DMS153 treated with DMSO at 0.1 percent for 48 hours (cell line): ENCODE results near the gene PARP16.
"Not testable (repeated sequence)": the region's sequence is repeated elsewhere in the genome, so short reads cannot be mapped to it uniquely, and the experiment has no call there.

Source experiments
- DNase-seq: peaks from one replicate; lab custom pipeline; 2025; ENCODE audit not compliant: unreplicated experiment; lab: John Stamatoyannopoulos, UW

PARP16 gene

DNA sequence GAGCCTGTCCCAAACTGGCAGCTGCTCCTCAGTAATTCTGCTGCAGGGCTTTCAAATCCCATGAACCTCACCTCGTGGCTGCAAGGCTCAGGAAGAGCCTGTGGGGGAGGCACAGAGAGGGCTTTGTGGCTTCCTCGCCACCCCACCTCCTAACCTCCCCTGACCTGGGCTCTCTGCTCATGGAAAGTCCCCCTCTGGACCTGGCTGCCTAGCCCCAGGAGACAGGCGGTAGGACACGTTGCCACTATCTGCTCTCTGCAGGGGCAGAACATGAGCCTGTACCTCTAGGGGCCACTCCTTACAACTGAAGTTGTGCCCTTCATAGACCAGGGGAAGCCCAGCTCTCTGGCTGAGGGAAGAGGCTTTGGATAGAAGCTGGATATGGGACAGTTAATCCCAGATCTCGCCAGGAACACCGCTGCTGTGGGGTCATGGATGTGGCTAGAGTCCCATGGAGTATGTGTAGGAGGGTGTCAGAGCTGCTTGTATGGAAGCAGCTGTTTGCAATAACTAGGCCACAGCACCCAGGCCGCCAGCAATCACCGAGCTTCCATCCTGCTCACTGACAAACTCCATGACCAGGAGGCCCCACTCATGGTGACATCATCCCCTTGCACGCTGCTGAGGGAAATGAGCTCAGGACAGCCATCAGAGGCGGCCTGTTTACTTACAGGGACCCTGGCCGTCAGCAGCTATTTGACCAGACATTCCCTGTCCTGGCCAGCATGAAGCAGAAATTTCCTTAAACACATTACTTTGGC, 41.4 kb downstream of the PARP16 start:
- no peak for DNase-seq

DNA sequence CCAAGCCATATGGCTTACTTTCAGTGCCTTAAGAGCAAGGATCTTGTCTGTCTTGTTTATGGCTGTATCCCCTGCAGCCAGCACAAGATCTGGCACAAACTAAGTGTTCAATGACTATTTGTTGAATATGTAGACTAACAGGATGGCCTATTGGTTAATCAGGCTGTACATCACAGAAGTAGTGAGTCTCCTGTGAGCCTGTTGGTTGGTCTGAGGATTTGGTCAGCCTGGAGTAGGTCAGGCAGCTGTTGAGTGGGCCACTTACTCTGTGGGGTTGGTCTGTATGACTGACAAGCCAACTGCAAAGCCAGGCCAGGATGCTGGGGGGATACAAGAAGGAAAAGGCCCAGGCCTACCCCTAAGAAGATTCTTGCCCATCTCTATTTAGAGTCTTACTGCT, 42.0 kb downstream of the PARP16 start:
- DNase-seq: no peak

DNA sequence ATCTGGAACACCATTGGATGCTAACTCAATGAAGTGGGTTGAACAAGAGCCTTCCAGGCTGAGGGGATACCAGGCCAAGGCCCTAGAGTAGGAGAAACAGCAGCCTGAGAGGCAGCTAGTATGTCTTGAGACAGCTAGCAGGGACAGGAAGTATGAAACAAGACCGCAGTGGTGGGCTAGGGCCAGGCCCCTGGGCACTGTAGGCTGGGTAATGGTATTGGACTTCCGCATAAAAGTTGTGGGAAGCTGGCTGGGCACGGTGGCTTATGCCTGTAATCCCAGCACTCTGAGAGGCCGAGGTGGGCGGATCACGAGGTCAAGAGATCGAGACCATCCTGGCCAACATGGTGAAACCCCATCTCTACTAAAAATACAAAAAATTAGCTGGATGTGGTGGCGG, 50.2 kb downstream of the PARP16 start:
- DNase-seq: not testable (repeated sequence)

- no peak for DNase-seq
Observed at GRCh38 chr15:65233696-65234095, 53.0 kb downstream of the PARP16 start.

- no peak for DNase-seq
Observed at GRCh38 chr15:65232520-65232919, 54.2 kb downstream of the PARP16 start.

GRCh38 chr15:65231306-65231705, 55.4 kb downstream of the PARP16 start:
- DNase-seq: no peak

GRCh38 chr15:65226901-65227300, 59.8 kb downstream of the PARP16 start:
- DNase-seq: not testable (repeated sequence)

DNA sequence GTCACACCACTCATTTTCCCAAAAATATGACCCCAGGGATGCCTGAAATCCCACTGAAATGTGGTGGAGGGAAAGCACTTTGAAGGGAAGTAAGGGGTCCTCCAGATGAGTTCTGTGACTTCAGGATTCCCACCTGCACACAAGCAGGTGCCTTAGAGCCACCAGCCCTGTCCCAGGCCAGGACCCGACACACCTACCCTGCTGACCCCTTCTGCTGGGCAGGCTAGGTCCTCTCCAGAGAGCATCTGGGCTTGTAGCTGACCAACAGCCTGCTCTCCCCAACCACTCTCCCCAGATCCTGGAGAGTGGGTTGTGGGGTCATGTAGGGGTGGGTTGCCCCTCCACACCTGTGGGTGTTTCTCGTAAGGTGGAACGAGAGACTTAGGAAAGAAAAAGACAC, 60.5 kb downstream of the PARP16 start:
- no peak for DNase-seq

DNA sequence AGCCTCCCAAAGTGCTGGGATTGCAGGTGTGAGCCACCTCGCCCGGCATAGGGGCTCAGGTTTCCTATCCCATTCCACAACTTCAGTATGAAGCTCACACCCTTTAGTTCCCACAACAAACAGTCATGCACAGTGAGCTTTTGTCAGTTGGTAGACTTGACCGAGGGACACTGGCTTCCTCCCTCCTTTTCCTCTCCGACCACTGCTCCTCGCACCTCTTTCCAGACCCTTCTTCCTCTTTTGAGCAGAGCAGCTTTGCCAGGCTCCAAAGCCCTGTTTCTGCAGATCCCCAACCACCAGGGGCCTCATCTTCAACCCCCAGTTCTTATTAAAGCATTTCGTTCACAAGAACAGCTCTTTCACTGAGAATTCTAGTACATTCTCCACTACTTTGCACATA, 62.7 kb downstream of the PARP16 start:
- no peak for DNase-seq

- DNase-seq: no peak
Observed at GRCh38 chr15:65222891-65223290, 63.8 kb downstream of the PARP16 start.

DNA sequence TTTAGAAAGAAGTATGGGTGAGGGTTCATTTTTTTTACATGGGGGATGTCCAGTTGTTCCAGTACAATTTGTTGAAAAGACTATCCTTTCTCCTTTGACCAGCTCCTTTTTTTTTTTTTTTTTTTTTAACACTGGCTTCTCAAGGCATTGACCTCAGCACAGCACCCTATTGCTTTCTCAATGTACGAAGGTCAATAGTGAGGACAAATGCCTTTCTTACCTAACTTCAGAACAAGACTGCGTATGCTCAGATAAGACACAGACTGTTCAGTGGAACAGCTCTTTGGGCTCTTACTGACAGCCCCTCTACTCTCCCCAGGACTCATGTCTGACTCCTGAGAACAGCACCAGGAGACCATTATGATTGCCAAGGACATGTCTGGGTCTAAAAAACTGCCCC, 65.0 kb downstream of the PARP16 start:
- no peak for DNase-seq

DNA sequence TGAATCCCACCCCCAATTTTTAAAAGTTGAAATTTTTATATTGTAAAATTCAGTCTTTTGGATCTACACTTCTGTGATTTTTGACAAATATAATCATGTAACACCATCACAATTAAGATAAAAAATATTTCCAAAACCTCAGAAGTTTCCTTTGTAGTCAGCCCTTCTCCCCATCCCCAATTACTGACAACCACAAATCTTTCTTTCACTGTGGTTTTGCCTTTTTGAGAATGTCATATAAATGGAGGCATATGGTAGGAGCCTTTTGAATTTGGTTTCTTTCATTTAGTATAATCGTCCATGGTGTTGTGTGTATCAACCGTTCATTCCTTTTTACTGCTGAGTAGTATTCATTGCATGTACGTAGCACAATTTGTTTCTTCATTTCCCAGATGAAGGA, 67.5 kb downstream of the PARP16 start:
- DNase-seq: no peak

DNA sequence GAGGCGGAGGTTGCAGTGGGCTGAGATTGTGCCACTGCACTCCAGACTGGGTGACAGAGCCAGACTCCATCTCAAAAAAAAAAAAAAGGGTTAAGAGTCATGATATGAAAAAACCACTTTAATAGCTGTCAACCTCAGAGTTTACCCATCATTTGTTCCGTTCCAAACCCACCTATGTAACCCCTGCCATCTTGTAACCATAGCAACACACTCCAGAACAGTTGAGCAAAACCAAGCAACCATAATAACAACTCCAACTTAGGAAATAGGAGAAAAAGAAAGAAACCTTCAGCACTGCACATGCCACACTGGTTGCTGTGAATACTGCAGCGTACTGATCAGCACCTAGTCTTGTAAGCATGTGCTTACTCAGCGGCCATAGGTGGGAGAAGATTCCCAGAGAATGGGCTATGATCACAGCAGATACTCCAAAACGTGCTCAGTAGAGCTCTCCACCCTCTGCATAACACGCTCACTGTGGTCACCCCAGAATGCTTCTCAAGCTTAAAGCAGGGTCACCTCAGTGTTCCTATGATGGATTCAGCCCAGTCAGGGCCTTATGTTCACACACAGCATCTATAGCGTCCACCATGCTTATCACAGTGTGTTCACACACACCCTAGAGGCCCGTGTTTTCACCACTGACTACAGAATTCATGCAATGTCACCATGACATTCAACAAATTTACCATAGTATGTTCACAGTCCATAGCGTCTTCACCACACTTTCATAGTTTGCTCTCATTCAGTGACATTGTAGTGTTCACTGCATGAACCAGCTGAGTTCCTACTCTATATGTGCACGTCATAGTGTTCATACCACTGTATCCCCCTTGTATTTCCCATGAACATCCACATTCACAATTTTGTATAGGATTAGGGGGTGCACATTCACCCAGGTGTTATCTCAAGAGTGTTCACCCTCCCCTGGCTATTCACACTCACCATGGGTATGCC, 68.9 kb downstream of the PARP16 start:
- DNase-seq: no peak

GRCh38 chr15:65215496-65215895, 71.2 kb downstream of the PARP16 start:
- DNase-seq: no peak

GRCh38 chr15:65214010-65214409, 72.7 kb downstream of the PARP16 start:
- DNase-seq: no peak

- no peak for DNase-seq
Observed at GRCh38 chr15:65213241-65213640, 73.4 kb downstream of the PARP16 start.

DNA sequence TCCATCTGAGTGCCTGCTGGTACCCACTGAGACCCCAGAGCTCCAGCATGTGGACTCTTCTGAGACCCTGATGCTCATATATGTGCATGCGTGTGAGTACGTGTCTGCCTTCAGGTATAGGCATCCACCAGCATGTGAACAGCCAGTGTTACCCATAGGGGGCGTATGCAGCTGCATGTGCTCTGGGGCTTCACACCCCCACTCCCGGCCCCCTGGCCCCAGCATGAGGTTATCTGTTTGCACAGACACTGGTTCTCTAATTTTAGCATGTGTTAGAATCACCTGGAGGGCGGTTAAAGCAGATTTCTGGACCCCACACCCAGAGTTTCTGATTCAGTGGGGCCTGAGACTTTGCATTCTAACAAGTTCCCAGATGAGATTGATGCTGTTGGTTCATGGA, 74.6 kb downstream of the PARP16 start:
- DNase-seq: no peak

GRCh38 chr15:65211482-65211982, 75.2 kb downstream of the PARP16 start:
- no peak for DNase-seq

GRCh38 chr15:65210770-65211481, 75.8 kb downstream of the PARP16 start, which contains the start of gene CILP:
Gene CILP (minus strand): TSS chr15:65211473. CDS start chr15:65209755, 1,718 bp downstream.
- DNase-seq: no peak

DNA sequence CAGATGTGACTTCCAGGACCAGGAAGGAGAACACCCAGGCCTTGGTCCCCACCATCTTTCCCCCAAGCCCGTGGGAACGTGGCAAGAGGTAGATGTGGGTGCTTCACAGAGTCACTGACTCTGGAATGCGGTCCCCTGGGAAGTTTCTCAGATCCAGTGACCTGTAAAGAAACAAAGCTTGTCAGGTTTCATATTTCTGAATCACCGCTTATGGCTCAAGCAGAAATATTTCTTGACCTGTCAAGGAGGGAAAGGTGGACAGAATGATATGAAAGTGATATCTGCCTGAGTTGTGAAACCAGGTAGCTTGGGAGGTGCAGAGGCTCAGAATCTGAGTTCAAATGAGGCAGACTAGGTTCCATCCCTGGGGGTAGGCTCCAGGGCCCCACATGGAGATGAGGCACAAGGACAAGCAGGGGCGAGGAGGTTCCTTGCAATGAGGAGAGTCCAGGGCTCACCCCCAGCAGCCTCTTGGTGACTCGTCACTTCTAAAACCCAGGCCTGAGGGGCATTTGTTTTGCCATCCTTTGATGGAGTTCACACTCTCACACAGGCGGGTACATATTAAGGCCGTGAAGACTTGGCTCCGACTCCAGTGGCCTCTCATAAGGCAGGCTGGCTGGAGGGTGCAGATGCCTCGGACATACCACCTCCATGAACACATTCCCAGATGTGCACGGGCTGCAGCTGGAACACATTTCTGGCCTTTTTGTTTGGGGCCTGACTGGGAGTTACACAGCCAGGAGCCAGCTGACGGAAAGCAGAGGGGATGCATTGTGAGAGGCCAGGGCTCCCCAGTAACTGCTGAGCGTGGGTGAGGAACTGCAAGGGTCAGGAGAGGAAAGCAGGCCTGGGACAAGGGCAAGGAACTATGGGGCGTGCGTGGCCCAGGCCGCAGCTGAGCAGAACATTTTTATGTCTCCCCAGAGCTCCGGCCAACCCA, 76.7 kb downstream of the PARP16 start:
- DNase-seq: no peak
